K562 (cell line): ENCODE data around the gene NET1. TPM values are rescaled to one million over a fixed set of nuclear protein-coding genes. Genes with fewer than 3 reads are reported as not detected.
A peak's percentile ranks its signal among the peaks of the same experiment; 100 is the strongest.

ENCODE experiments used
- ATAC-seq: fragments of 200-7000 bp; cut with Tn5 transposase; 3 replicates; pipeline ENCODE4 v1.9.1; 2020; ENCODE audit warnings: moderate library complexity
- BruUV-seq: library from RNA; stranded (reverse); fragments of 400-500 nt; replicated peaks from 2 replicates; lab custom pipeline; 2021; lab: Mats Ljungman, UMichigan
- CTCF ChIA-PET: fragments of 300-600 bp; formaldehyde crosslinking; extraction: SDS; loops from one replicate; lab custom pipeline; 2021; ENCODE audit warnings: low intra/inter-chr PET ratio; lab: Yijun Ruan, JAX
- POLR2A ChIA-PET: fragments of 300-600, 350-650 bp; sonication (Branson Sonifier 250); formaldehyde crosslinking; extraction: SDS; loops from one replicate; lab custom pipeline; 2021; ENCODE audit warnings: antibody characterized with exemption, inconsistent platforms; lab: Yijun Ruan, JAX
- DNase-seq, 4 experiments: peaks; one replicate each; pipeline versions ENCODE4 v3.0.0 to v3.0.0-alpha.2; 2011 to 2018; ENCODE audit warnings: low spot score in 3 of 4, mixed read lengths in 3 of 4; ENCODE audit errors: extremely low read depth in 1 of 4
- FAIRE-seq: peaks from 2 replicates; lab custom pipeline; 2011; peaks lifted over from hg19 to GRCh38; lab: Jason Lieb, UNC
- H2AFZ ChIP-seq: 2 replicates; pipeline ENCODE4 v1.6.0; 2011; ENCODE audit warnings: low read depth, low read length, control low read depth, inconsistent platforms
- H3K27ac ChIP-seq: fragments of 200-600 bp; 3 replicates; pipeline ENCODE4 v1.8.0; 2011; ENCODE audit warnings: low read depth, mild to moderate bottlenecking, control low read depth, inconsistent platforms, low read length, moderate library complexity, mixed read lengths; ENCODE audit errors: extremely low read depth
- H3K27me3 ChIP-seq, 2 experiments: fragments of 300-600 bp in 1 of 2; 2 replicates in 1 of 2; 3 replicates in 1 of 2; pipeline versions ENCODE4 v1.6.0 to v1.8.0; 2011; ENCODE audit warnings: inconsistent platforms in 2 of 2, low read length in 2 of 2, mild to moderate bottlenecking in 1 of 2, mixed read lengths in 1 of 2, moderate library complexity in 1 of 2; ENCODE audit not compliant: control insufficient read depth in 2 of 2, insufficient read depth in 2 of 2
- H3K36me3 ChIP-seq: fragments of 300-600 bp; 3 replicates; pipeline ENCODE4 v1.8.0; 2011; ENCODE audit warnings: mild to moderate bottlenecking, low read length, inconsistent platforms; ENCODE audit not compliant: control insufficient read depth, insufficient read depth
- H3K4me1 ChIP-seq, 2 experiments: fragments of 200-600 bp in 1 of 2; replicated peaks in 1 of 2; 2 replicates in 1 of 2; 3 replicates in 1 of 2; pipeline versions ENCODE4 v1.5.1 to v1.8.0; 2011; ENCODE audit warnings: inconsistent platforms in 2 of 2, low read length in 2 of 2, mild to moderate bottlenecking in 1 of 2, mixed read lengths in 1 of 2, moderate library complexity in 1 of 2; ENCODE audit not compliant: control insufficient read depth in 2 of 2, insufficient read depth in 2 of 2
- H3K4me2 ChIP-seq: 2 replicates; pipeline ENCODE4 v1.6.1; 2011; ENCODE audit warnings: low read length, control low read depth, inconsistent platforms, mixed read lengths; ENCODE audit not compliant: insufficient read depth
- H3K4me3 ChIP-seq: fragments of 200-600 bp; sonication (generic), shearing (Covaris generic); 2 replicates; pipeline ENCODE4 v1.5.1; 2016; ENCODE audit warnings: control low read depth, inconsistent platforms
- H3K79me2 ChIP-seq: fragments of 200-600 bp; 3 replicates; pipeline ENCODE4 v1.8.0; 2011; ENCODE audit warnings: low read length, inconsistent platforms; ENCODE audit not compliant: control insufficient read depth, insufficient read depth
- H3K9ac ChIP-seq, 2 experiments: 2 replicates each; pipeline versions ENCODE4 v1.6.0 to v1.6.1; 2011; ENCODE audit warnings: low read depth in 2 of 2, low read length in 2 of 2, control low read depth in 1 of 2, inconsistent platforms in 1 of 2, mild to moderate bottlenecking in 1 of 2, mixed read lengths in 1 of 2; ENCODE audit not compliant: insufficient read depth in 1 of 2
- H3K9me1 ChIP-seq: one replicate; pipeline ENCODE4 v1.6.0; 2011; ENCODE audit warnings: inconsistent platforms, mild to moderate bottlenecking, low read length, moderate library complexity; ENCODE audit not compliant: control insufficient read depth, insufficient read depth
- H3K9me3 ChIP-seq: replicated peaks from 2 replicates; pipeline ENCODE4 v1.5.1; 2011; ENCODE audit warnings: low read depth, low read length, inconsistent platforms; ENCODE audit not compliant: control insufficient read depth, insufficient read depth
- H4K20me1 ChIP-seq: replicated peaks from 2 replicates; pipeline ENCODE4 v1.6.1; 2011; ENCODE audit warnings: low read length, inconsistent platforms, mixed read lengths; ENCODE audit not compliant: control insufficient read depth, insufficient read depth
- ARID1B ChIP-seq: fragments of 450-650 bp; IDR thresholded peaks from 2 replicates; pipeline ENCODE4 v1.6.1; 2016; ENCODE audit warnings: antibody characterized with exemption, mild to moderate bottlenecking, inconsistent platforms
- CBFA2T3 ChIP-seq: fragments of 450-650 bp; IDR thresholded peaks from 2 replicates; pipeline ENCODE4 v1.6.1; 2017
- CTBP1 ChIP-seq: fragments of 450-650 bp; IDR thresholded peaks from 2 replicates; pipeline ENCODE4 v1.6.1; 2016; ENCODE audit warnings: borderline replicate concordance
- DPF2 ChIP-seq: fragments of 450-650 bp; IDR thresholded peaks from 2 replicates; pipeline ENCODE4 v1.6.1; 2016
- GTF2A2 ChIP-seq: IDR thresholded peaks from 2 replicates; pipeline ENCODE4 v1.6.1; 2016; ENCODE audit warnings: mild to moderate bottlenecking, missing genetic modification characterization, missing compliant biosample characterization
- HDAC2 ChIP-seq: fragments of 450-650 bp; IDR thresholded peaks from 2 replicates; pipeline ENCODE4 v1.6.1; 2016; ENCODE audit warnings: mild to moderate bottlenecking
- NR2C1 ChIP-seq, 2 experiments: fragments of 450-650 bp; IDR thresholded peaks; 2 replicates each; pipeline ENCODE4 v1.6.1; 2017; ENCODE audit warnings: mild to moderate bottlenecking in 2 of 2, antibody characterized with exemption in 1 of 2, inconsistent platforms in 1 of 2, missing compliant biosample characterization in 1 of 2, missing genetic modification characterization in 1 of 2
- POLR2G ChIP-seq: fragments of 200-400 bp; formaldehyde crosslinking; IDR thresholded peaks from 2 replicates; pipeline ENCODE4 v1.6.1; 2017; ENCODE audit warnings: low read depth, mild to moderate bottlenecking, antibody characterized with exemption, low read length, moderate library complexity
- RB1 ChIP-seq: fragments of 450-650 bp; IDR thresholded peaks from 2 replicates; pipeline ENCODE4 v1.6.1; 2017; ENCODE audit warnings: low read depth, mild to moderate bottlenecking
- SETDB1 ChIP-seq: IDR thresholded peaks from one replicate; pipeline ENCODE4 v1.6.1; 2012; ENCODE audit warnings: low read length, control low read depth, inconsistent platforms
- TAF7 ChIP-seq: fragments of 450-650 bp; IDR thresholded peaks from 2 replicates; pipeline ENCODE4 v1.6.1; 2016; ENCODE audit warnings: missing genetic modification characterization, missing compliant biosample characterization
- TCF3 ChIP-seq: sonication (generic); formaldehyde crosslinking; IDR thresholded peaks from 2 replicates; pipeline ENCODE4 v1.4.0; 2020; ENCODE audit warnings: mild to moderate bottlenecking, missing genetic modification reagents
- U2AF2 ChIP-seq: fragments of 200-400 bp; formaldehyde crosslinking; optimal IDR thresholded peaks from 2 replicates; pipeline ENCODE3; 2017; ENCODE audit warnings: low read depth, mild to moderate bottlenecking, low read length
- ZBTB2 ChIP-seq: fragments of 450-650 bp; IDR thresholded peaks from 2 replicates; pipeline ENCODE4 v1.6.1; 2016; ENCODE audit warnings: antibody characterized with exemption
- ZNF263 ChIP-seq: sonication (generic); formaldehyde crosslinking; IDR thresholded peaks from 2 replicates; pipeline ENCODE4 v1.8.0; 2022; ENCODE audit warnings: mild to moderate bottlenecking, missing genetic modification reagents, borderline replicate concordance
- ZNF592 ChIP-seq: fragments of 450-650 bp; IDR thresholded peaks from 2 replicates; pipeline ENCODE4 v1.6.1; 2017; ENCODE audit warnings: antibody characterized with exemption, mild to moderate bottlenecking
- ZNF75A ChIP-seq: fragments of 450-650 bp; formaldehyde crosslinking; IDR thresholded peaks from 2 replicates; pipeline ENCODE4 v1.4.0; 2020; ENCODE audit warnings: mild to moderate bottlenecking
- WGBS: fragments of 100-300 bp; shearing (Covaris generic); methylation state at CpG from one replicate; pipeline ENCODE4 v1.1.6; 2016; ENCODE audit warnings: low coverage, mixed read lengths; ENCODE audit not compliant: insufficient coverage; ENCODE audit errors: missing lambda C conversion rate; 5-methylcytosine and 5-hydroxymethylcytosine counted together
- in situ Hi-C: fragments of 300-500 bp; cut with MboI; formaldehyde crosslinking; loops from 4 replicates; pipeline ENCODE4 v1.15.0; 2018; ENCODE audit warnings: inconsistent platforms, mixed read lengths
- intact Hi-C: fragments of 100-400 bp; cut with micrococcal nuclease; formaldehyde crosslinking; loops from 2 replicates; pipeline ENCODE4 v1.14.2; 2022
- polyA plus RNA-seq, 8 experiments: library from polyadenylated mRNA; depleted of rRNA in 4 of 8; stranded (reverse) in 5 of 8; unstranded in 3 of 8; fragments of >200 nt; fragmentation: Nextera tagmentation in 2 of 8; fragmentation: Illumina TruSeq in 1 of 8; extraction: Ambion mirVana in 2 of 8; extraction: Trizol in 1 of 8; gene quantifications; 2 replicates each; pipeline versions ENCODE4 v1.2.1 to v1.2.3, GENCODE V29; 2011 to 2014; ENCODE audit warnings: inconsistent platforms in 1 of 8, missing spikeins in 1 of 8
- total RNA-seq, 7 experiments: library from RNA; depleted of rRNA in 6 of 7; stranded (reverse); fragments of >200 nt in 6 of 7; fragmentation: Illumina TruSeq in 2 of 7; extraction: Trizol in 2 of 7; gene quantifications; 2 replicates each; pipeline versions ENCODE4 v1.2.1 to v1.2.3, GENCODE V29; 2011 to 2021; ENCODE audit warnings: low replicate concordance in 1 of 7

Gene NET1
- total and polyA plus RNA-seq, 9 of the 15 experiments (the other 6 are each of a cell fraction or from before 2014, with no cell fraction given): 47.4 to 258 (median 106) TPM

DNA sequence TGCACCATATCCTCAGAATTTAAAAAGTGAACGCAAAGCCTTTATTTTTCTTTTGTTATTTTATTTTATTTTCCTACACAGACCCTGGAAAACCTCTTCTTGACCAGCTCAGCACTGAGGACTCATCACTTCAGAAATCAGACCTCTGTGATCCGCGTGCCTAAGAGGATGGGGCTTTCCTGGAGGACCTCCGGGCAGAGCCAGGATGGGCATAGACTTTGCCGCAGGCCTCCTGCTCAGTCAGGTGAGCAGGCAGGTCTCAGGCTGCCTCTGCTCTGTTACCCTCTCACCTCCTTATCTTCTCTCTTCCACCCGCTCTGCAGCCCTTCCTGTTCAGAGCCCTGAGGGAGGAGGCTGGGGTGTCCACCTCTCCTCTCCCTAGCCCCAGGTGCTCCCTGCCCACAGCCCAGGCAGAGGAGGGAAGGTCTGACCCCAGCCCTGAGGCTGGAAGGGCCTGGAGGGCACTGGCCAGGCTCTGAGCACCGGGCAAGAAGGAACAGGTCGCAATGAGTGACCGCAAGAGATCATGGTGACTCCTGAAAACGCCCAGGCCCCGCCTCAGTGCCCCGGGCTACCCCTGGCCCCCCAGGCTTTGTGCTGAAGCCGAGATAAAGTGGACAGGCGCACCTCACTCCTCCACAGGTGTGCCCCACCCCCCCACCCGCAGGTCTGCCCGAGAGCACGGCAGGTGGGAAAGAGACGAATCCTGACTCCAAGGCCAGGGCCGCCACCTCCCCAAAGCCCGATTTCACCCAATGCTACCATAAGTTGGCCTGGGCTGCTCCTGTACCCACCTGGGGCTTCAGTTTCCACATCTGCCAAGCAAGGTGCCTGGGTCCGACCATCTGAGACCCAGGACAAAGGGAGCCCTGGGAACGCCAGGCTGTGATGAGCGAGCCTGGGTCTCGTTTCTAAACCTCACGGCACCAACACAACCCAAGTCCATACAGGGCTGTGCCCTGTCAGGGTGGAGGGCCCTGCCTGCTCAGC lies 84.2 kb downstream of the NET1 start:
- DNase-seq (peak in 3 of 4 experiments; percentile 38 to 66 (median 62)), ATAC-seq (peak; percentile 84), FAIRE-seq (peak; percentile 66)
- Histone ChIP-seq H3K79me2 (no peaks in the 10 kb centered on the region), H3K9me3 (no peaks in the 10 kb centered on the region), H4K20me1 (no peaks in the 10 kb centered on the region), H3K36me3 (no peaks in the 10 kb centered on the region), H3K27ac (peak overlapping the region; percentile 46; the same call in 1 of the 3 replicates), H3K4me2 (peak overlapping the region; percentile 61), H3K4me1 (peaks cover 15 to 46% of the 10 kb centered on the region in 2 experiments), H3K9ac (peak overlapping the region; percentile 36 to 88; a peak in 3 of 4 replicates), H3K4me3 (no peak overlapping the region), H3K9me1 (no peaks in the 10 kb centered on the region), H3K27me3 (peaks cover 0 to 8% of the 10 kb centered on the region in 2 experiments; a peak in 2 of 5 replicates), H2AFZ (peak overlapping the region; percentile 95)
- BruUV-seq: no TSS peak
- ChIA-PET POLR2A (interaction anchor here (0.9 kb wide), 1 partner anchor 35 kb away, joined by 3 read pairs; no protein-coding TSS in a partner anchor), CTCF (no interaction called here)
- intact Hi-C loops: no loop called here
- in situ Hi-C loops: no loop called here
- WGBS: 50% methylated on average over 17 of the region's 25 CpGs
- TF ChIP-seq ZNF75A (no peak), TCF3 (CRISPR knock-in tag) (peak; percentile 49), ZNF263 (CRISPR knock-in tag) (peak; percentile 66; the same call in 1 of the 2 replicates), DPF2 (peak; percentile 47; the same call in 1 of the 2 replicates), HDAC2 (0 out of 2 replicates have a peak, but pooled peaks have one; percentile 36), GTF2A2 (tag) (no peak), TAF7 (tag) (no peak), CTBP1 (peak; percentile 49; the same call in 1 of the 2 replicates), ARID1B (peak; percentile 64), SETDB1 (no peak), RB1 (no peak), ZNF592 (peak; percentile 76), ZBTB2 (peak; percentile 28; the same call in 1 of the 2 replicates), CBFA2T3 (peak; percentile 64), POLR2G (peak; percentile 21; the same call in 1 of the 2 replicates), NR2C1 (IDR thresholded peaks at IDR 0.05) (peak; percentile 48; the same call in 1 of the 2 replicates), NR2C1 (tag; IDR thresholded peaks at IDR 0.05) (no peak), U2AF2 (no peak)
